GM23338 (cell line): ENCODE data around the gene MYOZ2. TPM values are rescaled to one million over a fixed set of nuclear protein-coding genes. Genes with fewer than 3 reads are reported as not detected.

Experiments used
- ATAC-seq: fragments of 200-7000 bp; cut with Tn5 transposase; 3 replicates; pipeline ENCODE4 v1.9.1; 2020
- DNase-seq: peaks from one replicate; pipeline ENCODE4 v3.0.0-alpha.2; 2015; ENCODE audit warnings: low spot score
- H2AFZ ChIP-seq: fragments of 200-600 bp; sonication (generic); 2 replicates; pipeline ENCODE4 v1.8.0; 2016; ENCODE audit warnings: antibody characterized with exemption, mild to moderate bottlenecking, moderate library complexity
- H3F3A ChIP-seq: fragments of 200-600 bp; sonication (generic); replicated peaks from 2 replicates; pipeline ENCODE4 v1.8.0; 2017; ENCODE audit warnings: antibody characterized with exemption, mixed run types, low read depth
- H3K27ac ChIP-seq: fragments of 200-600 bp; sonication (generic); 2 replicates; pipeline ENCODE4 v1.6.1; 2016; ENCODE audit warnings: low read depth
- H3K27me3 ChIP-seq: fragments of 200-600 bp; sonication (generic); 2 replicates; pipeline ENCODE4 v1.8.0; 2016; ENCODE audit warnings: mild to moderate bottlenecking, mixed run types, moderate library complexity; ENCODE audit not compliant: insufficient read depth
- H3K36me3 ChIP-seq: fragments of 200-600 bp; sonication (generic); 2 replicates; pipeline ENCODE4 v1.8.0; 2016; ENCODE audit warnings: mild to moderate bottlenecking; ENCODE audit not compliant: insufficient read depth
- H3K4me1 ChIP-seq: fragments of 200-600 bp; sonication (generic); 2 replicates; pipeline ENCODE4 v1.8.0; 2016; ENCODE audit warnings: mild to moderate bottlenecking, moderate library complexity; ENCODE audit not compliant: insufficient read depth
- H3K4me2 ChIP-seq: fragments of 200-600 bp; sonication (generic); 2 replicates; pipeline ENCODE4 v1.7.1; 2017; ENCODE audit warnings: mixed run types
- H3K4me3 ChIP-seq: fragments of 200-600 bp; sonication (generic); 2 replicates; pipeline ENCODE4 v1.6.1; 2016; ENCODE audit warnings: mixed run types
- H3K79me2 ChIP-seq: fragments of 200-600 bp; sonication (generic); replicated peaks from 2 replicates; pipeline ENCODE4 v1.8.0; 2017; ENCODE audit warnings: mild to moderate bottlenecking; ENCODE audit not compliant: insufficient read depth
- H3K9me2 ChIP-seq: fragments of 200-600 bp; sonication (generic); 2 replicates; pipeline ENCODE4 v1.8.0; 2017; ENCODE audit not compliant: insufficient read depth
- H4K20me1 ChIP-seq: fragments of 200-600 bp; sonication (generic); replicated peaks from 2 replicates; pipeline ENCODE4 v1.8.0; 2017; ENCODE audit warnings: mild to moderate bottlenecking; ENCODE audit not compliant: insufficient read depth
- H3K27ac Mint-ChIP-seq: 2 replicates; pipeline ENCODE4 v1.8.0; 2020; ENCODE audit warnings: inconsistent platforms, mild to moderate bottlenecking, moderate library complexity, mixed read lengths
- H3K27me3 Mint-ChIP-seq: 3 replicates; pipeline ENCODE4 v1.8.0; 2022; ENCODE audit warnings: low read depth, mild to moderate bottlenecking, moderate library complexity, mixed read lengths, inconsistent platforms; ENCODE audit not compliant: insufficient read depth, poor library complexity
- H3K36me3 Mint-ChIP-seq: 3 replicates; pipeline ENCODE4 v1.8.0; 2021; ENCODE audit warnings: low read depth, mild to moderate bottlenecking, inconsistent platforms, moderate library complexity, mixed read lengths
- H3K4me1 Mint-ChIP-seq: 3 replicates; pipeline ENCODE4 v1.8.0; 2020; ENCODE audit warnings: mild to moderate bottlenecking, inconsistent platforms, mixed read lengths
- H3K4me3 Mint-ChIP-seq: 3 replicates; pipeline ENCODE4 v1.8.0; 2021; ENCODE audit warnings: moderate library complexity, mild to moderate bottlenecking, inconsistent platforms, mixed read lengths
- H3K9me3 Mint-ChIP-seq: 3 replicates; pipeline ENCODE4 v1.8.0; 2020; ENCODE audit warnings: moderate library complexity, mild to moderate bottlenecking, inconsistent platforms, mixed read lengths
- CTCF ChIP-seq, 2 experiments: fragments of 200-600 bp in 1 of 2; sonication (generic) in 1 of 2; conservative IDR thresholded peaks; 2 replicates each; pipeline versions ENCODE4 v1.5.1 to v1.6.1; 2016 to 2017; ENCODE audit warnings: antibody characterized with exemption in 2 of 2, low read depth in 2 of 2, mild to moderate bottlenecking in 2 of 2, moderate library complexity in 1 of 2
- EZH2phosphoT487 ChIP-seq: fragments of 200-600 bp; sonication (generic); IDR thresholded peaks from one replicate; pipeline ENCODE4 v1.8.1; 2018; ENCODE audit warnings: antibody characterized with exemption; ENCODE audit not compliant: unreplicated experiment
- JUNB ChIP-seq: IDR thresholded peaks from one replicate; pipeline ENCODE4 v1.6.1; 2016; ENCODE audit warnings: antibody characterized with exemption; ENCODE audit not compliant: unreplicated experiment
- NANOG ChIP-seq: IDR thresholded peaks from 2 replicates; pipeline ENCODE4 v1.6.1; 2016; ENCODE audit warnings: antibody characterized with exemption, borderline replicate concordance
- POLR2AphosphoS5 ChIP-seq: IDR thresholded peaks from 2 replicates; pipeline ENCODE4 v1.6.1; 2016; ENCODE audit warnings: antibody characterized with exemption, low read depth
- REST ChIP-seq: IDR thresholded peaks from one replicate; pipeline ENCODE4 v1.6.1; 2018; ENCODE audit warnings: antibody characterized with exemption; ENCODE audit not compliant: unreplicated experiment
- STAT1 ChIP-seq: IDR thresholded peaks from one replicate; pipeline ENCODE4 v1.6.1; 2016; ENCODE audit warnings: antibody characterized with exemption; ENCODE audit not compliant: unreplicated experiment
- ZNF114 ChIP-seq: fragments of 250-450 bp; sonication (Bioruptor Pico); IDR thresholded peaks from 2 replicates; pipeline ENCODE4 v1.5.0; 2020; ENCODE audit warnings: mild to moderate bottlenecking, moderate library complexity
- ZNF331 ChIP-seq: fragments of 250-450 bp; sonication (Bioruptor Pico); IDR thresholded peaks from 2 replicates; pipeline ENCODE4 v1.5.0; 2020; ENCODE audit warnings: low read depth, mild to moderate bottlenecking, moderate library complexity
- polyA plus RNA-seq: library from polyadenylated mRNA; unstranded; fragments of >200 nt; fragmentation: Nextera tagmentation; extraction: Ambion mirVana; gene quantifications from 2 replicates; pipeline ENCODE4 v1.2.1, GENCODE V29; 2016
- total RNA-seq: library from RNA; depleted of rRNA; stranded (reverse); fragments of >200 nt; shearing (Covaris generic); gene quantifications from 2 replicates; pipeline ENCODE4 v1.2.3, GENCODE V29; 2014
- TF ChIP-seq, protein P1 (sequence below): IDR thresholded peaks from 2 replicates; pipeline ENCODE4 v1.6.1; 2016; ENCODE audit warnings: antibody characterized with exemption

The MYOZ2 gene
- total and polyA plus RNA-seq, 2 experiments from 2014 or later: not detected

- DNase-seq (no peak), ATAC-seq (no peak)
- Histone ChIP-seq H3K9me2 (no peaks in the 10 kb centered on the region), H3F3A (no peaks in the 10 kb centered on the region), H2AFZ (0 out of 2 replicates have a peak overlapping the region, but pooled peaks have one; percentile 5), H3K27me3 (no peaks in the 10 kb centered on the region), H3K4me1 (no peaks in the 10 kb centered on the region), H3K4me3 (no peak overlapping the region), H3K4me2 (no peak overlapping the region), H3K27ac (no peak overlapping the region), H3K36me3 (no peaks in the 10 kb centered on the region), H3K79me2 (no peaks in the 10 kb centered on the region), H4K20me1 (no peaks in the 10 kb centered on the region)
- Mint-ChIP-seq H3K9me3 (no peaks in the 10 kb centered on the region), H3K36me3 (no peaks in the 10 kb centered on the region), H3K4me3 (no peak overlapping the region), H3K27me3 (no peaks in the 10 kb centered on the region), H3K4me1 (peaks cover 14% of the 10 kb centered on the region; the same call in 2 of the 3 replicates), H3K27ac (no peak overlapping the region)
- TF ChIP-seq ZNF331 (no peak), EZH2phosphoT487 (no peak), CTCF (conservative IDR thresholded peaks at IDR 0.05; ENCODE audit: low read depth in 2 of 2) (no peak), POLR2AphosphoS5 (no peak), REST (no peak), JUNB (no peak)
Measured at GRCh38 chr4:119104644-119105273, 30.9 kb upstream of the MYOZ2 start.

- no peaks in the 10 kb centered on the region for H3K4me1 ChIP-seq
- H3K4me3 ChIP-seq: no peak overlapping the region
- no peak overlapping the region for H2AFZ ChIP-seq
- no peaks in the 10 kb centered on the region for H3K9me3 Mint-ChIP-seq
- no peaks in the 10 kb centered on the region for H3K36me3 ChIP-seq
- no peak overlapping the region for H3K4me3 Mint-ChIP-seq
- no peak overlapping the region for H3K4me2 ChIP-seq
- H3K9me2 ChIP-seq: no peaks in the 10 kb centered on the region
- no peaks in the 10 kb centered on the region for H3F3A ChIP-seq
- no peaks in the 10 kb centered on the region for H4K20me1 ChIP-seq
- H3K27ac Mint-ChIP-seq: no peak overlapping the region
- no peaks in the 10 kb centered on the region for H3K36me3 Mint-ChIP-seq
- DNase-seq: no peak
- ATAC-seq: no peak
- H3K27me3 Mint-ChIP-seq: no peaks in the 10 kb centered on the region
- no peaks in the 10 kb centered on the region for H3K27me3 ChIP-seq
- H3K27ac ChIP-seq: no peak overlapping the region
- peaks cover 9% of the 10 kb centered on the region; the same call in 2 of the 3 replicates for H3K4me1 Mint-ChIP-seq
- no peaks in the 10 kb centered on the region for H3K79me2 ChIP-seq
- TF ChIP-seq, protein P1, sequence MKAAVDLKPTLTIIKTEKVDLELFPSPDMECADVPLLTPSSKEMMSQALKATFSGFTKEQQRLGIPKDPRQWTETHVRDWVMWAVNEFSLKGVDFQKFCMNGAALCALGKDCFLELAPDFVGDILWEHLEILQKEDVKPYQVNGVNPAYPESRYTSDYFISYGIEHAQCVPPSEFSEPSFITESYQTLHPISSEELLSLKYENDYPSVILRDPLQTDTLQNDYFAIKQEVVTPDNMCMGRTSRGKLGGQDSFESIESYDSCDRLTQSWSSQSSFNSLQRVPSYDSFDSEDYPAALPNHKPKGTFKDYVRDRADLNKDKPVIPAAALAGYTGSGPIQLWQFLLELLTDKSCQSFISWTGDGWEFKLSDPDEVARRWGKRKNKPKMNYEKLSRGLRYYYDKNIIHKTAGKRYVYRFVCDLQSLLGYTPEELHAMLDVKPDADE: no peak
- no peak for TF ChIP-seq NANOG
- TF ChIP-seq STAT1: no peak
- no peak for TF ChIP-seq EZH2phosphoT487
- no peak for TF ChIP-seq ZNF114 (CRISPR knock-in tag)
- no peak for TF ChIP-seq JUNB
- no peak for TF ChIP-seq CTCF (conservative IDR thresholded peaks at IDR 0.05; ENCODE audit: low read depth in 2 of 2)
Measured at GRCh38 chr4:119105605-119106004, 30.0 kb upstream of the MYOZ2 start.
